H9 (cell line): ENCODE data around the gene FBXL16. TPM values are rescaled to one million over a fixed set of nuclear protein-coding genes. Genes with fewer than 3 reads are reported as not detected.

Experiments used
- DNase-seq: peaks from one replicate; pipeline ENCODE4 v3.0.0-alpha.2; 2017
- H2AFZ ChIP-seq: one replicate; pipeline ENCODE4 v1.6.1; 2013; ENCODE audit warnings: mild to moderate bottlenecking, low read length, control low read depth, moderate library complexity
- H2AK5ac ChIP-seq: 2 replicates; pipeline ENCODE4 v1.6.1; 2013; ENCODE audit warnings: low read length, control low read depth, mixed read lengths; ENCODE audit not compliant: insufficient read length
- H2BK120ac ChIP-seq: one replicate; pipeline ENCODE4 v1.6.1; 2013; ENCODE audit warnings: low read depth, mild to moderate bottlenecking, low read length, control low read depth, inconsistent platforms; ENCODE audit not compliant: poor library complexity, severe bottlenecking
- H2BK12ac ChIP-seq: 2 replicates; pipeline ENCODE4 v1.6.1; 2013; ENCODE audit warnings: low read length, control low read depth, mixed read lengths, low read depth; ENCODE audit not compliant: insufficient read length
- H2BK15ac ChIP-seq: 2 replicates; pipeline ENCODE4 v1.6.1; 2013; ENCODE audit warnings: low read depth, low read length, control low read depth
- H2BK20ac ChIP-seq: one replicate; pipeline ENCODE4 v1.6.1; 2013; ENCODE audit warnings: low read depth, mild to moderate bottlenecking, low read length, control low read depth, inconsistent platforms; ENCODE audit not compliant: poor library complexity, severe bottlenecking
- H2BK5ac ChIP-seq: 2 replicates; pipeline ENCODE4 v1.6.1; 2013; ENCODE audit warnings: low read length, control low read depth, mixed read lengths; ENCODE audit not compliant: insufficient read length
- H3K14ac ChIP-seq: 2 replicates; pipeline ENCODE4 v1.6.1; 2013; ENCODE audit warnings: low read length, control low read depth; ENCODE audit not compliant: insufficient read depth
- H3K18ac ChIP-seq: 2 replicates; pipeline ENCODE4 v1.6.1; 2013; ENCODE audit warnings: low read depth, mild to moderate bottlenecking, mixed read lengths, low read length, control low read depth; ENCODE audit not compliant: insufficient read length
- H3K23ac ChIP-seq: 2 replicates; pipeline ENCODE4 v1.6.1; 2013; ENCODE audit warnings: low read length, control low read depth, mixed read lengths, low read depth; ENCODE audit not compliant: insufficient read length
- H3K23me2 ChIP-seq: 2 replicates; pipeline ENCODE4 v1.6.1; 2013; ENCODE audit warnings: low read depth, mild to moderate bottlenecking, mixed read lengths, low read length, control low read depth; ENCODE audit not compliant: insufficient read length, poor library complexity, severe bottlenecking
- H3K27ac ChIP-seq: 2 replicates; pipeline ENCODE4 v1.5.1; 2013; ENCODE audit warnings: low read length, control low read depth, mixed read lengths, low read depth; ENCODE audit not compliant: insufficient read length
- H3K27me3 ChIP-seq: 2 replicates; pipeline ENCODE4 v1.6.1; 2013; ENCODE audit warnings: low read length, control low read depth, inconsistent platforms; ENCODE audit not compliant: insufficient read depth
- H3K4ac ChIP-seq: 2 replicates; pipeline ENCODE4 v1.6.1; 2013; ENCODE audit warnings: low read depth, mild to moderate bottlenecking, control low read depth, inconsistent platforms, low read length, moderate library complexity
- H3K4me1 ChIP-seq: 2 replicates; pipeline ENCODE4 v1.6.1; 2013; ENCODE audit warnings: low read length, control low read depth, inconsistent platforms; ENCODE audit not compliant: insufficient read depth
- H3K4me2 ChIP-seq: 2 replicates; pipeline ENCODE4 v1.6.1; 2013; ENCODE audit warnings: low read length, control low read depth, mixed read lengths; ENCODE audit not compliant: insufficient read length, insufficient read depth
- H3K56ac ChIP-seq: 2 replicates; pipeline ENCODE4 v1.6.1; 2013; ENCODE audit warnings: low read depth, mild to moderate bottlenecking, mixed read lengths, low read length, control low read depth; ENCODE audit not compliant: insufficient read length
- H3K79me1 ChIP-seq: 2 replicates; pipeline ENCODE4 v1.6.1; 2013; ENCODE audit warnings: low read depth, mild to moderate bottlenecking, moderate library complexity, low read length, control low read depth, inconsistent platforms; ENCODE audit not compliant: insufficient read depth, poor library complexity, severe bottlenecking
- H3K79me2 ChIP-seq: 2 replicates; pipeline ENCODE4 v1.6.1; 2013; ENCODE audit warnings: low read length, control low read depth, inconsistent platforms; ENCODE audit not compliant: insufficient read depth
- H3K9ac ChIP-seq: 2 replicates; pipeline ENCODE4 v1.6.1; 2013; ENCODE audit warnings: low read length, control low read depth, mixed read lengths; ENCODE audit not compliant: insufficient read length; ENCODE audit errors: extremely low read depth
- H3K9me3 ChIP-seq: one replicate; pipeline ENCODE4 v1.6.1; 2013; ENCODE audit warnings: low read depth, low read length, inconsistent platforms; ENCODE audit not compliant: control insufficient read depth
- H3T11ph ChIP-seq: one replicate; pipeline ENCODE4 v1.6.1; 2013; ENCODE audit warnings: mild to moderate bottlenecking, low read length, control low read depth, inconsistent platforms
- H4K20me1 ChIP-seq: one replicate; pipeline ENCODE4 v1.6.1; 2013; ENCODE audit not compliant: control insufficient read depth, insufficient read length, insufficient read depth
- H4K5ac ChIP-seq: 2 replicates; pipeline ENCODE4 v1.6.1; 2013; ENCODE audit warnings: low read depth, mild to moderate bottlenecking, mixed read lengths, low read length, control low read depth; ENCODE audit not compliant: insufficient read length
- H4K8ac ChIP-seq: replicated peaks from 2 replicates; pipeline ENCODE4 v1.6.1; 2013; ENCODE audit warnings: low read length, control low read depth, mixed read lengths, low read depth; ENCODE audit not compliant: insufficient read length
- H4K91ac ChIP-seq: 2 replicates; pipeline ENCODE4 v1.6.1; 2013; ENCODE audit warnings: low read depth, mild to moderate bottlenecking, moderate library complexity, mixed read lengths, low read length, control low read depth; ENCODE audit not compliant: insufficient read length
- H3K27ac Mint-ChIP-seq, 3 experiments: 2 replicates in 2 of 3; 3 replicates in 1 of 3; pipeline ENCODE4 v1.8.0; 2020 to 2021; ENCODE audit warnings: mixed read lengths in 3 of 3, mild to moderate bottlenecking in 1 of 3, moderate library complexity in 1 of 3
- H3K27me3 Mint-ChIP-seq: 2 replicates; pipeline ENCODE4 v1.8.0; 2021; ENCODE audit warnings: low read depth, mild to moderate bottlenecking, moderate library complexity, mixed read lengths
- H3K36me3 Mint-ChIP-seq, 3 experiments: 2 replicates in 2 of 3; 3 replicates in 1 of 3; pipeline ENCODE4 v1.8.0; 2020 to 2021; ENCODE audit warnings: low read depth in 3 of 3, mixed read lengths in 3 of 3; ENCODE audit not compliant: insufficient read depth in 1 of 3
- H3K4me1 Mint-ChIP-seq, 2 experiments: 2 replicates each; pipeline ENCODE4 v1.8.0; 2020; ENCODE audit warnings: mixed read lengths in 2 of 2
- H3K4me3 Mint-ChIP-seq, 2 experiments: 2 replicates in 1 of 2; 3 replicates in 1 of 2; pipeline ENCODE4 v1.8.0; 2020 to 2021; ENCODE audit warnings: mild to moderate bottlenecking in 2 of 2, mixed read lengths in 2 of 2, moderate library complexity in 1 of 2
- H3K9me3 Mint-ChIP-seq, 2 experiments: 2 replicates in 1 of 2; 3 replicates in 1 of 2; pipeline ENCODE4 v1.8.0; 2020; ENCODE audit warnings: mild to moderate bottlenecking in 2 of 2, mixed read lengths in 2 of 2, moderate library complexity in 1 of 2
- WGBS: extraction: QIAGEN DNeasy Blood & Tissue Kit; methylation state at CpG from one replicate; pipeline ENCODE4 v1.1.7; 2013; ENCODE audit warnings: missing lambda C conversion rate, low lambda C conversion rate, mixed read lengths; ENCODE audit not compliant: insufficient read length; ENCODE audit errors: extremely low coverage; 5-methylcytosine and 5-hydroxymethylcytosine counted together
- total RNA-seq: library from RNA; stranded (reverse); gene quantifications from 2 replicates; pipeline ENCODE4 v1.2.1, GENCODE V29; 2021
- TF ChIP-seq, protein P1 (sequence below): fragments of 200-600 bp; sonication (generic); conservative IDR thresholded peaks from 3 replicates; pipeline ENCODE4 v1.8.0; 2021; ENCODE audit warnings: antibody characterized with exemption, mild to moderate bottlenecking

The FBXL16 gene
- total RNA-seq, 1 experiment from 2014 or later, result 9.6 TPM

DNA sequence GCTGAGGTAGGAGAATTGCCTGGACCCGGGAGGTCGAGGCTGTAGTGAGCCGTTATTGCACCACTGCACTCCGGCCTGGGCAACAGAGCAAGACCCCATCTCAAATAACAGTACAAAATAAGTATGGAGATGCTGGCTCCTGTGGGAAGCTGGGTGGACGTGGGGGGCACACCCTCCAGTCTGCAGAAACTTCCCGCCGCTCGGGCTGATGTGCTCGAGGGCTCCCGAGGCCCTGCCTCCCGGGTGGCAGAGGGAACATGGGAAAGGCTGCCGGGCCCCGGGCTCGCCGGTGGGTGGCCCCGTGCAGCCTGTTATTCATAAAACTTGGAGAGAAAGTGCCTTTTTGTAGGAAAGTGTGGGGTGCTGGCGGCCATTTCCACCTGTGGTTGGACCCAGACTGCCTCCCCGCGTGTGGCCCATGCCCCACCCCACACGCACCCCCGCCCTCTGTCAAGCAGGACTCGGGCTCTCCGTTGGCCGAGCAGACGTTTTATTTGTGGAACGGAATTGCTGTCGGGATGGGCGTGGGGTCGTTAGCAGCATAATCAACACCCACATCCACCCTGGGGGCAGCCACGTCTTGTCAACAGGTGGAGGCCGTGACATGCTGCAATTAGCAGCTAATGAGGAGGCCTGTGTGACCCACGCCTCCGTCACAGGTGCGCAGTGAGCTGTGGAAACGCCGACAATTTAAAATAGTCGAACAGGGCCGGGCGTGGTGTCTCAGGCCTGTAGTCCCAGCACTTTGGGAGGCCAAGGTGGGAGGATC is 42.6 kb upstream of the FBXL16 start:
- H3K23me2 ChIP-seq, result no peaks in the 10 kb centered on the region
- Mint-ChIP-seq H3K27me3 (peaks cover 14% of the 10 kb centered on the region), H3K9me3 (no peaks in the 10 kb centered on the region), H3K36me3 (no peaks in the 10 kb centered on the region), H3K4me1 (peaks cover 20 to 31% of the 10 kb centered on the region in 2 experiments), H3K4me3 (no peak overlapping the region), H3K27ac (no peak overlapping the region)
- H3K14ac ChIP-seq, result no peak overlapping the region
- H3K79me2 ChIP-seq, result no peaks in the 10 kb centered on the region
- H4K20me1 ChIP-seq, result no peaks in the 10 kb centered on the region
- no peak overlapping the region for H2AK5ac ChIP-seq
- no peaks in the 10 kb centered on the region for H3K4me1 ChIP-seq
- H4K8ac ChIP-seq, result no peak overlapping the region
- no peak overlapping the region for H2AFZ ChIP-seq
- no peak overlapping the region for H4K91ac ChIP-seq
- H3K56ac ChIP-seq, result no peak overlapping the region
- no peak overlapping the region for H2BK12ac ChIP-seq
- H3K18ac ChIP-seq, result no peak overlapping the region
- H3K79me1 ChIP-seq, result no peaks in the 10 kb centered on the region
- TF ChIP-seq, protein P1, sequence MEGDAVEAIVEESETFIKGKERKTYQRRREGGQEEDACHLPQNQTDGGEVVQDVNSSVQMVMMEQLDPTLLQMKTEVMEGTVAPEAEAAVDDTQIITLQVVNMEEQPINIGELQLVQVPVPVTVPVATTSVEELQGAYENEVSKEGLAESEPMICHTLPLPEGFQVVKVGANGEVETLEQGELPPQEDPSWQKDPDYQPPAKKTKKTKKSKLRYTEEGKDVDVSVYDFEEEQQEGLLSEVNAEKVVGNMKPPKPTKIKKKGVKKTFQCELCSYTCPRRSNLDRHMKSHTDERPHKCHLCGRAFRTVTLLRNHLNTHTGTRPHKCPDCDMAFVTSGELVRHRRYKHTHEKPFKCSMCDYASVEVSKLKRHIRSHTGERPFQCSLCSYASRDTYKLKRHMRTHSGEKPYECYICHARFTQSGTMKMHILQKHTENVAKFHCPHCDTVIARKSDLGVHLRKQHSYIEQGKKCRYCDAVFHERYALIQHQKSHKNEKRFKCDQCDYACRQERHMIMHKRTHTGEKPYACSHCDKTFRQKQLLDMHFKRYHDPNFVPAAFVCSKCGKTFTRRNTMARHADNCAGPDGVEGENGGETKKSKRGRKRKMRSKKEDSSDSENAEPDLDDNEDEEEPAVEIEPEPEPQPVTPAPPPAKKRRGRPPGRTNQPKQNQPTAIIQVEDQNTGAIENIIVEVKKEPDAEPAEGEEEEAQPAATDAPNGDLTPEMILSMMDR, result no peak
- H3K4me2 ChIP-seq, result no peak overlapping the region
- H3K27ac ChIP-seq, result no peak overlapping the region
- H3K27me3 ChIP-seq, result no peaks in the 10 kb centered on the region
- H3K9me3 ChIP-seq, result no peaks in the 10 kb centered on the region
- no peak overlapping the region for H3K4ac ChIP-seq
- no peak overlapping the region for H3K23ac ChIP-seq
- no peak overlapping the region for H2BK15ac ChIP-seq
- no peak for DNase-seq
- WGBS, result no CpG with 5 or more reads among the region's 39 CpGs
- no peak overlapping the region for H2BK120ac ChIP-seq
- H3K9ac ChIP-seq, result no peak overlapping the region
- H2BK5ac ChIP-seq, result no peak overlapping the region
- H4K5ac ChIP-seq, result no peak overlapping the region
- no peak overlapping the region for H3T11ph ChIP-seq
- no peak overlapping the region for H2BK20ac ChIP-seq
